ENCODE results near the gene COBL. TPM values are rescaled to one million over a fixed set of nuclear protein-coding genes. Genes with fewer than 3 reads are reported as not detected.

COBL gene
- total and polyA plus RNA-seq, 9 of the 15 experiments (the other 6 are each of a cell fraction or from before 2014, with no cell fraction given) = 0.01 to 2.4 (median 0.09) TPM; not detected in 3

DNA sequence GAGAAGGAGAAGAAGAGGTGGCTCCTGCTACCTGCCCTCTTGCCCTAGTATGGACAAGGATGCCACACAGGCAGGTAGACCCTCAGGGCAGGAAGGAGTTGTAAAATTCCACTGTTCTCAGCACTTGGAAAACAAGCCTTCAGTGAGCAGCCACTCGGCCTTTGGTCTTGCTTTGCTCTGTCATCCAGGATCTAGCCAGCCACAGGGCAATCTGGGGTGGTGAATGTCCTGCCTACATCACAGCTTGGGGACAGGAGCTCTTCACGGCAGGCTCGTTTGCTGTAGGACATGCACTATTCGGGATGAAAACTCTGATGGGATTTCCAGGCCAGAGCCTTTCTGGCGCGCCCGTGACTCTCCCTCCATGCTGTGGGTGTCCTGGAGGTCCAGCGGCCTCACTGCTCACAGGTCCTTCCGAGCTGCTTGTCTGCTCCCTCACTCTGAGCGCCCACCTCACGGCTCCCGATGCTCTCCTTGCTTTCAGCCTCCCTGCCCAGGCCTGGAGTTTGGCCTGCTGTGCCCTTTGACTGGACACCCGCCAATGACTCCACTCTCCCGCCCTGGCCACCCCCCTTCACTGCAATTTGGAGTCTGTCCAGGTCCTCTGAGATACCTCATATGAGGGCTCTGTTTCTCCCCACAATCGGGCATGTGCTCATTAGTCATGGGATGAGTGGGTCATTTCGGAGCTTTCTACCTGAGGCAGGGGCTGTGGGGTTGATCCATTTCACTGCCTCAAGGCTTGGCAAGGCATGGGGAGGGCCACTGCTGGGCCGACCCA, 306.7 kb downstream of the COBL start:
- no peak for ATAC-seq
- Histone ChIP-seq H3K9me3 (replicated peaks; ENCODE audit: control insufficient read depth, insufficient read depth, low read depth, low read length) (no peaks in the 10 kb centered on the region), H2AFZ (ENCODE audit: low read depth, low read length) (no peak overlapping the region), H3K4me2 (ENCODE audit: insufficient read depth, low read length) (no peak overlapping the region), H3K79me2 (ENCODE audit: control insufficient read depth, insufficient read depth, low read length) (no peaks in the 10 kb centered on the region), H3K4me1 (replicated peaks in 1 of 2; ENCODE audit: control insufficient read depth in 2 of 2, insufficient read depth in 2 of 2, low read length in 2 of 2) (peaks cover 0 to 3% of the 10 kb centered on the region in 2 experiments; a peak in 1 of 5 replicates), H3K9ac (ENCODE audit: insufficient read depth in 1 of 2, low read depth in 2 of 2, low read length in 2 of 2) (no peak overlapping the region), H3K27ac (ENCODE audit: extremely low read depth, low read depth, low read length) (no peak overlapping the region), H3K36me3 (ENCODE audit: control insufficient read depth, insufficient read depth, low read length) (no peaks in the 10 kb centered on the region), H4K20me1 (replicated peaks; ENCODE audit: control insufficient read depth, insufficient read depth, low read length) (peaks cover 8% of the 10 kb centered on the region), H3K4me3 (no peak overlapping the region), H3K27me3 (ENCODE audit: control insufficient read depth in 2 of 2, insufficient read depth in 2 of 2, low read length in 2 of 2) (peaks cover 10 to 73% of the 10 kb centered on the region in 2 experiments; a peak in 4 of 5 replicates), H3K9me1 (ENCODE audit: control insufficient read depth, insufficient read depth, low read length) (no peaks in the 10 kb centered on the region)
- BruUV-seq (replicated peaks) = no TSS peak
- no peak for FAIRE-seq
- WGBS (ENCODE audit: insufficient coverage, low coverage, missing lambda C conversion rate) = 2% methylated on average over 14 of the region's 17 CpGs
- no peak for DNase-seq (ENCODE audit: extremely low read depth in 1 of 4, low spot score in 3 of 4)
- ChIA-PET POLR2A (interaction anchor here (0.8 kb wide), 2 partner anchors 8 to 13 kb away, joined by 3 read pairs; no protein-coding TSS in a partner anchor), CTCF (ENCODE audit: low intra/inter-chr PET ratio) (no interaction called here)
- in situ Hi-C loops (cut with MboI) = no loop called here
- intact Hi-C loops (cut with micrococcal nuclease) = loop anchor here (10.0 kb wide), 1 partner anchor 545 kb away; no protein-coding TSS in a partner anchor
- TF ChIP-seq ATF4 (CRISPR knock-in tag; IDR thresholded peaks at IDR 0.05) (no peak), ZFPM2 (CRISPR knock-in tag; IDR thresholded peaks at IDR 0.05) (no peak), MIER1 (IDR thresholded peaks at IDR 0.05; ENCODE audit: low read depth) (no peak), SRF (CRISPR knock-in tag; IDR thresholded peaks at IDR 0.05) (no peak), NCOR1 (IDR thresholded peaks at IDR 0.05) (no peak), ZKSCAN8 (CRISPR knock-in tag; IDR thresholded peaks at IDR 0.05) (no peak), PPARD (CRISPR knock-in tag; IDR thresholded peaks at IDR 0.05) (no peak)
- TF ChIP-seq, protein P1, sequence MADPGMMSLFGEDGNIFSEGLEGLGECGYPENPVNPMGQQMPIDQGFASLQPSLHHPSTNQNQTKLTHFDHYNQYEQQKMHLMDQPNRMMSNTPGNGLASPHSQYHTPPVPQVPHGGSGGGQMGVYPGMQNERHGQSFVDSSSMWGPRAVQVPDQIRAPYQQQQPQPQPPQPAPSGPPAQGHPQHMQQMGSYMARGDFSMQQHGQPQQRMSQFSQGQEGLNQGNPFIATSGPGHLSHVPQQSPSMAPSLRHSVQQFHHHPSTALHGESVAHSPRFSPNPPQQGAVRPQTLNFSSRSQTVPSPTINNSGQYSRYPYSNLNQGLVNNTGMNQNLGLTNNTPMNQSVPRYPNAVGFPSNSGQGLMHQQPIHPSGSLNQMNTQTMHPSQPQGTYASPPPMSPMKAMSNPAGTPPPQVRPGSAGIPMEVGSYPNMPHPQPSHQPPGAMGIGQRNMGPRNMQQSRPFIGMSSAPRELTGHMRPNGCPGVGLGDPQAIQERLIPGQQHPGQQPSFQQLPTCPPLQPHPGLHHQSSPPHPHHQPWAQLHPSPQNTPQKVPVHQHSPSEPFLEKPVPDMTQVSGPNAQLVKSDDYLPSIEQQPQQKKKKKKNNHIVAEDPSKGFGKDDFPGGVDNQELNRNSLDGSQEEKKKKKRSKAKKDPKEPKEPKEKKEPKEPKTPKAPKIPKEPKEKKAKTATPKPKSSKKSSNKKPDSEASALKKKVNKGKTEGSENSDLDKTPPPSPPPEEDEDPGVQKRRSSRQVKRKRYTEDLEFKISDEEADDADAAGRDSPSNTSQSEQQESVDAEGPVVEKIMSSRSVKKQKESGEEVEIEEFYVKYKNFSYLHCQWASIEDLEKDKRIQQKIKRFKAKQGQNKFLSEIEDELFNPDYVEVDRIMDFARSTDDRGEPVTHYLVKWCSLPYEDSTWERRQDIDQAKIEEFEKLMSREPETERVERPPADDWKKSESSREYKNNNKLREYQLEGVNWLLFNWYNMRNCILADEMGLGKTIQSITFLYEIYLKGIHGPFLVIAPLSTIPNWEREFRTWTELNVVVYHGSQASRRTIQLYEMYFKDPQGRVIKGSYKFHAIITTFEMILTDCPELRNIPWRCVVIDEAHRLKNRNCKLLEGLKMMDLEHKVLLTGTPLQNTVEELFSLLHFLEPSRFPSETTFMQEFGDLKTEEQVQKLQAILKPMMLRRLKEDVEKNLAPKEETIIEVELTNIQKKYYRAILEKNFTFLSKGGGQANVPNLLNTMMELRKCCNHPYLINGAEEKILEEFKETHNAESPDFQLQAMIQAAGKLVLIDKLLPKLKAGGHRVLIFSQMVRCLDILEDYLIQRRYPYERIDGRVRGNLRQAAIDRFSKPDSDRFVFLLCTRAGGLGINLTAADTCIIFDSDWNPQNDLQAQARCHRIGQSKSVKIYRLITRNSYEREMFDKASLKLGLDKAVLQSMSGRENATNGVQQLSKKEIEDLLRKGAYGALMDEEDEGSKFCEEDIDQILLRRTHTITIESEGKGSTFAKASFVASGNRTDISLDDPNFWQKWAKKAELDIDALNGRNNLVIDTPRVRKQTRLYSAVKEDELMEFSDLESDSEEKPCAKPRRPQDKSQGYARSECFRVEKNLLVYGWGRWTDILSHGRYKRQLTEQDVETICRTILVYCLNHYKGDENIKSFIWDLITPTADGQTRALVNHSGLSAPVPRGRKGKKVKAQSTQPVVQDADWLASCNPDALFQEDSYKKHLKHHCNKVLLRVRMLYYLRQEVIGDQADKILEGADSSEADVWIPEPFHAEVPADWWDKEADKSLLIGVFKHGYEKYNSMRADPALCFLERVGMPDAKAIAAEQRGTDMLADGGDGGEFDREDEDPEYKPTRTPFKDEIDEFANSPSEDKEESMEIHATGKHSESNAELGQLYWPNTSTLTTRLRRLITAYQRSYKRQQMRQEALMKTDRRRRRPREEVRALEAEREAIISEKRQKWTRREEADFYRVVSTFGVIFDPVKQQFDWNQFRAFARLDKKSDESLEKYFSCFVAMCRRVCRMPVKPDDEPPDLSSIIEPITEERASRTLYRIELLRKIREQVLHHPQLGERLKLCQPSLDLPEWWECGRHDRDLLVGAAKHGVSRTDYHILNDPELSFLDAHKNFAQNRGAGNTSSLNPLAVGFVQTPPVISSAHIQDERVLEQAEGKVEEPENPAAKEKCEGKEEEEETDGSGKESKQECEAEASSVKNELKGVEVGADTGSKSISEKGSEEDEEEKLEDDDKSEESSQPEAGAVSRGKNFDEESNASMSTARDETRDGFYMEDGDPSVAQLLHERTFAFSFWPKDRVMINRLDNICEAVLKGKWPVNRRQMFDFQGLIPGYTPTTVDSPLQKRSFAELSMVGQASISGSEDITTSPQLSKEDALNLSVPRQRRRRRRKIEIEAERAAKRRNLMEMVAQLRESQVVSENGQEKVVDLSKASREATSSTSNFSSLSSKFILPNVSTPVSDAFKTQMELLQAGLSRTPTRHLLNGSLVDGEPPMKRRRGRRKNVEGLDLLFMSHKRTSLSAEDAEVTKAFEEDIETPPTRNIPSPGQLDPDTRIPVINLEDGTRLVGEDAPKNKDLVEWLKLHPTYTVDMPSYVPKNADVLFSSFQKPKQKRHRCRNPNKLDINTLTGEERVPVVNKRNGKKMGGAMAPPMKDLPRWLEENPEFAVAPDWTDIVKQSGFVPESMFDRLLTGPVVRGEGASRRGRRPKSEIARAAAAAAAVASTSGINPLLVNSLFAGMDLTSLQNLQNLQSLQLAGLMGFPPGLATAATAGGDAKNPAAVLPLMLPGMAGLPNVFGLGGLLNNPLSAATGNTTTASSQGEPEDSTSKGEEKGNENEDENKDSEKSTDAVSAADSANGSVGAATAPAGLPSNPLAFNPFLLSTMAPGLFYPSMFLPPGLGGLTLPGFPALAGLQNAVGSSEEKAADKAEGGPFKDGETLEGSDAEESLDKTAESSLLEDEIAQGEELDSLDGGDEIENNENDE (IDR thresholded peaks at IDR 0.05; ENCODE audit: low read depth, low read length) = no peak
